Stomach (tissue), 9 donors: ENCODE results near the gene SP3. TPM values are rescaled to one million over a fixed set of nuclear protein-coding genes. Genes with fewer than 3 reads are reported as not detected.

Experiments
- DNase-seq, 2 donors: peaks; one replicate each; pipeline versions ENCODE4 v3.0.0 to v3.0.0-alpha.2; 2013 to 2019
- H3K27ac ChIP-seq, 5 donors: fragments of 200-600 bp in 4 of 5; sonication (generic) in 4 of 5; one replicate each; pipeline ENCODE4 v1.5.1; 2013 to 2019; ENCODE audit warnings: mild to moderate bottlenecking in 1 of 5, moderate library complexity in 1 of 5
- H3K27me3 ChIP-seq, 3 donors: fragments of 200-600 bp; sonication (generic); one replicate each; pipeline ENCODE4 v1.5.1; 2017 to 2019; ENCODE audit warnings: mixed run types in 1 of 3
- H3K36me3 ChIP-seq, 4 donors: fragments of 200-600 bp; sonication (generic); 1 replicate in 3 of 4; 2 replicates in 1 of 4; pipeline ENCODE4 v1.5.1; 2016 to 2019
- H3K4me1 ChIP-seq, 4 donors: fragments of 200-600 bp; sonication (generic); one replicate each; pipeline ENCODE4 v1.5.1; 2016 to 2019
- H3K4me3 ChIP-seq, 4 donors: fragments of 200-600 bp; sonication (generic) in 3 of 4; one replicate each; pipeline ENCODE4 v1.5.1; 2016 to 2019; ENCODE audit warnings: mild to moderate bottlenecking in 1 of 4
- H3K9me3 ChIP-seq, 4 donors: fragments of 200-600 bp; sonication (generic); one replicate each; pipeline ENCODE4 v1.5.1; 2016 to 2019
- CTCF ChIP-seq, 7 experiments: fragments of 450-650 bp in 4 of 7; fragments of 200-600 bp in 3 of 7; sonication (generic) in 3 of 7; IDR thresholded peaks; one replicate each; pipeline ENCODE4 v1.5.1; 2016 to 2019; ENCODE audit warnings: antibody characterized with exemption in 7 of 7, control low read depth in 2 of 7, mild to moderate bottlenecking in 1 of 7
- EP300 ChIP-seq: sonication (generic); formaldehyde crosslinking; IDR thresholded peaks from one replicate; pipeline ENCODE4 v1.6.1; 2017; ENCODE audit warnings: antibody characterized with exemption
- POLR2A ChIP-seq, 4 donors: fragments of 450-650 bp; IDR thresholded peaks; one replicate each; pipeline ENCODE4 v1.6.1; 2016; ENCODE audit warnings: antibody characterized with exemption in 4 of 4, control low read depth in 2 of 4, mild to moderate bottlenecking in 1 of 4, moderate library complexity in 1 of 4
- POLR2AphosphoS5 ChIP-seq, 3 donors: sonication (generic); formaldehyde crosslinking; IDR thresholded peaks; one replicate each; pipeline ENCODE4 v1.6.1; 2016; ENCODE audit warnings: antibody characterized with exemption in 3 of 3
- WGBS, 5 donors: extraction: QIAGEN DNeasy Blood & Tissue Kit in 3 of 5; methylation state at CpG; one replicate each; pipeline versions ENCODE4 v1.1.5 to v1.1.7; 2013 to 2018; 5-methylcytosine and 5-hydroxymethylcytosine counted together
- intact Hi-C: fragments of 100-400 bp; cut with DNase I; formaldehyde crosslinking; loops from one replicate; pipeline ENCODE4 v1.15.1; 2023; ENCODE audit warnings: low total_unique reads
- polyA plus RNA-seq, 3 donors: library from polyadenylated mRNA; stranded (reverse); fragments of 200-250 nt; gene quantifications; one replicate each; pipeline ENCODE4 v1.2.3, GENCODE V29; 2013
- total RNA-seq, 5 donors: library from RNA; depleted of rRNA; stranded (reverse); fragments of >200 nt; gene quantifications; one replicate each; pipeline versions ENCODE4 v1.1.0 to v1.2.3, GENCODE V29; 2014 to 2016
- donor health status: healthy with polysubstance abuse.
- donor health status: Bipolar disorder and iron deficiency.
- donor health status: healthy.

Gene SP3
- total and polyA plus RNA-seq, 8 donors, result 15.0 to 147 (median 45.2) TPM

GRCh38 chr2:173886613-173887012 is 78.6 kb downstream of the SP3 start:
- TF ChIP-seq EP300, result no peak
- no peak for TF ChIP-seq CTCF (IDR thresholded peaks at IDR 0.05)
- TF ChIP-seq POLR2A (IDR thresholded peaks at IDR 0.05), result no peak
- no peak for TF ChIP-seq POLR2AphosphoS5 (IDR thresholded peaks at IDR 0.05)
- Histone ChIP-seq H3K4me3 (no peak overlapping the region), H3K27me3 (no peaks in the 10 kb centered on the region), H3K36me3 (no peaks in the 10 kb centered on the region), H3K27ac (no peak overlapping the region), H3K4me1 (peaks cover 0 to 5% (median under 1%) of the 10 kb centered on the region in 4 donors), H3K9me3 (peaks cover 3 to 21% (median 17%) of the 10 kb centered on the region in 4 donors)
- intact Hi-C loops, result no loop called here
- no peak for DNase-seq
- 86 to 97% (median 92%) methylated on average over 3 of the region's 3 CpGs for WGBS, 5 donors

GRCh38 chr2:173884025-173884802 is 81.0 kb downstream of the SP3 start:
- 43 to 72% (median 58%) methylated on average over 2 of the region's 2 CpGs for WGBS, 5 donors
- H3K4me1 ChIP-seq, result peaks cover 0 to 5% (median 2%) of the 10 kb centered on the region in 4 donors
- H3K9me3 ChIP-seq, result peaks cover under 1 to 10% (median 5%) of the 10 kb centered on the region in 4 donors
- TF ChIP-seq EP300, result no peak
- TF ChIP-seq CTCF (IDR thresholded peaks at IDR 0.05), result peak in 5 of 7 experiments; percentile 52 to 65 (median 53)
- intact Hi-C loops, result no loop called here
- DNase-seq, result peak; percentile 64 to 76
- H3K36me3 ChIP-seq, result no peaks in the 10 kb centered on the region
- H3K27ac ChIP-seq, result no peak overlapping the region
- no peaks in the 10 kb centered on the region for H3K27me3 ChIP-seq
- H3K4me3 ChIP-seq, result no peak overlapping the region

GRCh38 chr2:173881886-173882285 is 83.3 kb downstream of the SP3 start:
- no peak overlapping the region for H3K27ac ChIP-seq
- TF ChIP-seq EP300, result no peak
- no peak for TF ChIP-seq POLR2A (IDR thresholded peaks at IDR 0.05)
- no peak for TF ChIP-seq CTCF (IDR thresholded peaks at IDR 0.05)
- no peak for TF ChIP-seq POLR2AphosphoS5 (IDR thresholded peaks at IDR 0.05)
- H3K4me3 ChIP-seq, result no peak overlapping the region
- DNase-seq, result no peak
- H3K27me3 ChIP-seq, result no peaks in the 10 kb centered on the region
- intact Hi-C loops, result no loop called here
- no peaks in the 10 kb centered on the region for H3K9me3 ChIP-seq
- peaks cover 0 to 5% (median 2%) of the 10 kb centered on the region in 4 donors for H3K4me1 ChIP-seq
- WGBS, 5 donors, result 47 to 65% (median 58%) methylated on average over 3 of the region's 3 CpGs
- no peaks in the 10 kb centered on the region for H3K36me3 ChIP-seq

- TF ChIP-seq POLR2AphosphoS5 (IDR thresholded peaks at IDR 0.05) (no peak), EP300 (no peak), CTCF (IDR thresholded peaks at IDR 0.05) (no peak), POLR2A (IDR thresholded peaks at IDR 0.05) (no peak)
- WGBS, 5 donors, result 29 to 43% (median 36%) methylated on average over 4 of the region's 4 CpGs
- peak in 1 of 2 donors; percentile 62 for DNase-seq
- intact Hi-C loops, result no loop called here
- Histone ChIP-seq H3K9me3 (no peaks in the 10 kb centered on the region), H3K36me3 (no peaks in the 10 kb centered on the region), H3K27me3 (no peaks in the 10 kb centered on the region), H3K4me3 (no peak overlapping the region), H3K4me1 (peaks cover 0 to 5% (median 2%) of the 10 kb centered on the region in 4 donors), H3K27ac (no peak overlapping the region)
These were observed 83.7 kb downstream of the SP3 start for GRCh38 chr2:173881461-173881860.
